IPS-18c (cell line): ENCODE data around the gene KCNS1.

ENCODE experiments used
- H3K4me3 ChIP-seq: 2 replicates; pipeline ENCODE4 v1.7.0; 2013; ENCODE audit warnings: low read depth, mild to moderate bottlenecking, low read length, moderate library complexity; ENCODE audit not compliant: insufficient read depth
- H3K9me3 ChIP-seq: one replicate; pipeline ENCODE4 v1.6.1; 2013; ENCODE audit warnings: mild to moderate bottlenecking, low read length, moderate library complexity; ENCODE audit not compliant: control insufficient read depth, insufficient read depth

KCNS1 gene

GRCh38 chr20:45112754-45113153 is 11.8 kb upstream of the KCNS1 start:
- Histone ChIP-seq H3K4me3 (no peak overlapping the region), H3K9me3 (no peaks in the 10 kb centered on the region)

GRCh38 chr20:45111799-45112471 is 11.0 kb upstream of the KCNS1 start:
- Histone ChIP-seq H3K9me3 (no peaks in the 10 kb centered on the region), H3K4me3 (no peak overlapping the region)

- no peak overlapping the region for H3K4me3 ChIP-seq
Observed at GRCh38 chr20:45111285-45111684, 10.4 kb upstream of the KCNS1 start.

GRCh38 chr20:45110301-45110700 is 9.4 kb upstream of the KCNS1 start:
- H3K9me3 ChIP-seq: no peaks in the 10 kb centered on the region
- no peak overlapping the region for H3K4me3 ChIP-seq

More at GRCh38 chr20:45111285-45111684, 10.4 kb upstream of the KCNS1 start:
- H3K9me3 ChIP-seq: no peaks in the 10 kb centered on the region

GRCh38 chr20:45109634-45110033 is 8.7 kb upstream of the KCNS1 start:
- Histone ChIP-seq H3K9me3 (no peaks in the 10 kb centered on the region), H3K4me3 (no peak overlapping the region)

GRCh38 chr20:45105317-45105716 is 4.4 kb upstream of the KCNS1 start:
- Histone ChIP-seq H3K9me3 (no peaks in the 10 kb centered on the region), H3K4me3 (no peak overlapping the region)

- no peak overlapping the region for H3K4me3 ChIP-seq
- H3K9me3 ChIP-seq: no peaks in the 10 kb centered on the region
Observed at GRCh38 chr20:45104786-45105185, 3.9 kb upstream of the KCNS1 start.

- peaks cover 4% of the 10 kb centered on the region for H3K9me3 ChIP-seq
- H3K4me3 ChIP-seq: no peak overlapping the region
Observed at GRCh38 chr20:45103072-45103471, 2.1 kb upstream of the KCNS1 start.

GRCh38 chr20:45101333-45101850 is 465 bp upstream of the KCNS1 start:
- Histone ChIP-seq H3K4me3 (peak overlapping the region; percentile 49), H3K9me3 (peaks cover 4% of the 10 kb centered on the region)

GRCh38 chr20:45098103-45098773 is 2.7 kb downstream of the KCNS1 start:
- Histone ChIP-seq H3K9me3 (peaks cover 4% of the 10 kb centered on the region), H3K4me3 (no peak overlapping the region)

GRCh38 chr20:45097485-45098102 is 3.3 kb downstream of the KCNS1 start:
- Histone ChIP-seq H3K9me3 (peaks cover 4% of the 10 kb centered on the region), H3K4me3 (no peak overlapping the region)

- H3K9me3 ChIP-seq: peaks cover 4% of the 10 kb centered on the region
- H3K4me3 ChIP-seq: no peak overlapping the region
Observed at GRCh38 chr20:45096781-45097180, 4.1 kb downstream of the KCNS1 start.

GRCh38 chr20:45095805-45096238 is 5.1 kb downstream of the KCNS1 start:
- Histone ChIP-seq H3K9me3 (peaks cover 4% of the 10 kb centered on the region), H3K4me3 (no peak overlapping the region)

GRCh38 chr20:45094864-45095574 is 5.9 kb downstream of the KCNS1 start:
- H3K4me3 ChIP-seq: no peak overlapping the region
- peaks cover 4% of the 10 kb centered on the region for H3K9me3 ChIP-seq

- no peak overlapping the region for H3K4me3 ChIP-seq
- peaks cover 4% of the 10 kb centered on the region for H3K9me3 ChIP-seq
Observed at GRCh38 chr20:45094201-45094600, 6.7 kb downstream of the KCNS1 start.

- Histone ChIP-seq H3K9me3 (no peaks in the 10 kb centered on the region), H3K4me3 (no peak overlapping the region)
Observed at GRCh38 chr20:45092898-45093297, 8.0 kb downstream of the KCNS1 start.

GRCh38 chr20:45091366-45091765 is 9.6 kb downstream of the KCNS1 start:
- no peaks in the 10 kb centered on the region for H3K9me3 ChIP-seq

More at GRCh38 chr20:45091366-45091765, 9.6 kb downstream of the KCNS1 start:
- no peak overlapping the region for H3K4me3 ChIP-seq
